GM18861 (cell line): ENCODE results near the gene PSMD2.
"Not testable (repeated sequence)": the region's sequence is repeated elsewhere in the genome, so short reads cannot be mapped to it uniquely, and the experiment has no call there.

Experiments used
- ATAC-seq: cut with Tn5 transposase; IDR thresholded peaks from one replicate; pipeline ENCODE4 v1.9.1; 2021; ENCODE audit not compliant: unreplicated experiment

PSMD2 gene

GRCh38 chr3:184337981-184338380, 38.9 kb downstream of the PSMD2 start:
- ATAC-seq: no peak

- no peak for ATAC-seq
These were observed 39.5 kb downstream of the PSMD2 start for GRCh38 chr3:184338511-184338945.

- ATAC-seq: no peak
These were observed 40.0 kb downstream of the PSMD2 start for GRCh38 chr3:184339001-184339400.

GRCh38 chr3:184339451-184340135, 40.6 kb downstream of the PSMD2 start:
- ATAC-seq: not testable (repeated sequence)

GRCh38 chr3:184341925-184342324, 42.9 kb downstream of the PSMD2 start:
- ATAC-seq: no peak

- no peak for ATAC-seq
These were observed 44.3 kb downstream of the PSMD2 start for GRCh38 chr3:184343200-184343876.

- ATAC-seq: no peak
These were observed 45.7 kb downstream of the PSMD2 start for GRCh38 chr3:184344579-184345316.

- no peak for ATAC-seq
These were observed 46.5 kb downstream of the PSMD2 start for GRCh38 chr3:184345317-184346144.

GRCh38 chr3:184346480-184347190, 47.6 kb downstream of the PSMD2 start:
- no peak for ATAC-seq

GRCh38 chr3:184347321-184348056, 48.4 kb downstream of the PSMD2 start:
- no peak for ATAC-seq

- ATAC-seq: no peak
These were observed 49.0 kb downstream of the PSMD2 start for GRCh38 chr3:184348057-184348382.

- no peak for ATAC-seq
These were observed 50.8 kb downstream of the PSMD2 start for GRCh38 chr3:184349563-184350470.

GRCh38 chr3:184350618-184351017, 51.6 kb downstream of the PSMD2 start:
- ATAC-seq: no peak

GRCh38 chr3:184351511-184352148, 52.6 kb downstream of the PSMD2 start:
- ATAC-seq: no peak

- no peak for ATAC-seq
These were observed 53.2 kb downstream of the PSMD2 start for GRCh38 chr3:184352149-184352785.

GRCh38 chr3:184352897-184353545, 54.0 kb downstream of the PSMD2 start:
- no peak for ATAC-seq

GRCh38 chr3:184353546-184353941, 54.5 kb downstream of the PSMD2 start:
- no peak for ATAC-seq
